ENCODE data around the gene ADCY1. TPM values are rescaled to one million over a fixed set of nuclear protein-coding genes. Genes with fewer than 3 reads are reported as not detected.
A peak's percentile ranks its signal among the peaks of the same experiment; 100 is the strongest.

ADCY1 gene
- total and polyA plus RNA-seq, 3 donors from 2014 or later: 6.6 to 14.1 (median 13.7) TPM

- no peaks in the 10 kb centered on the region for H3K4me1 ChIP-seq
- intact Hi-C loops (cut with DNase I; ENCODE audit: low total_unique reads): no loop called here
- no peaks in the 10 kb centered on the region for H3K36me3 ChIP-seq (ENCODE audit: low read depth, missing control alignments)
- 87 to 89% methylated on average over 6 of the region's 6 CpGs for WGBS, 2 donors
- H3K4me3 ChIP-seq: no peak overlapping the region
- peak; percentile 10 for DNase-seq
- no peaks in the 10 kb centered on the region for H3K27me3 ChIP-seq
- H3K27ac ChIP-seq: no peak overlapping the region
- H3K9me3 ChIP-seq: no peaks in the 10 kb centered on the region
- TF ChIP-seq CTCF (IDR thresholded peaks at IDR 0.05) (no peak), POLR2A (IDR thresholded peaks at IDR 0.05) (no peak)
Observed at GRCh38 chr7:45662018-45662417, 87.8 kb downstream of the ADCY1 start.

- peak; percentile 6 for DNase-seq
- no peak overlapping the region for H3K27ac ChIP-seq
- H3K9me3 ChIP-seq: no peaks in the 10 kb centered on the region
- TF ChIP-seq POLR2A (IDR thresholded peaks at IDR 0.05): no peak
- no peak for TF ChIP-seq CTCF (IDR thresholded peaks at IDR 0.05)
- 80 to 83% methylated on average over 14 to 15 of the region's 15 CpGs for WGBS, 2 donors
- H3K36me3 ChIP-seq (ENCODE audit: low read depth, missing control alignments): no peaks in the 10 kb centered on the region
- intact Hi-C loops (cut with DNase I; ENCODE audit: low total_unique reads): no loop called here
- H3K4me1 ChIP-seq: no peaks in the 10 kb centered on the region
- H3K4me3 ChIP-seq: no peak overlapping the region
- H3K27me3 ChIP-seq: no peaks in the 10 kb centered on the region
Observed at GRCh38 chr7:45662540-45663166, 88.5 kb downstream of the ADCY1 start.

GRCh38 chr7:45663167-45663921, 89.2 kb downstream of the ADCY1 start:
- intact Hi-C loops (cut with DNase I; ENCODE audit: low total_unique reads): no loop called here
- TF ChIP-seq CTCF (IDR thresholded peaks at IDR 0.05) (peak in 1 of 3 experiments; percentile 34), POLR2A (IDR thresholded peaks at IDR 0.05) (no peak)
- H3K36me3 ChIP-seq (ENCODE audit: low read depth, missing control alignments): no peaks in the 10 kb centered on the region

GRCh38 chr7:45663965-45664633, 89.9 kb downstream of the ADCY1 start:
- intact Hi-C loops (cut with DNase I; ENCODE audit: low total_unique reads): no loop called here
- Histone ChIP-seq H3K27ac (no peak overlapping the region), H3K4me1 (no peaks in the 10 kb centered on the region), H3K36me3 (ENCODE audit: low read depth, missing control alignments) (no peaks in the 10 kb centered on the region), H3K27me3 (no peaks in the 10 kb centered on the region), H3K4me3 (no peak overlapping the region), H3K9me3 (no peaks in the 10 kb centered on the region)
- TF ChIP-seq CTCF (IDR thresholded peaks at IDR 0.05) (no peak), POLR2A (IDR thresholded peaks at IDR 0.05) (no peak)
- WGBS, 2 donors: 75 to 86% methylated on average over 9 of the region's 9 CpGs
- peak; percentile 8 for DNase-seq

More at GRCh38 chr7:45663167-45663921, 89.2 kb downstream of the ADCY1 start:
- no peaks in the 10 kb centered on the region for H3K4me1 ChIP-seq
- no peaks in the 10 kb centered on the region for H3K9me3 ChIP-seq
- no peaks in the 10 kb centered on the region for H3K27me3 ChIP-seq
- WGBS, 2 donors: 84 to 89% methylated on average over 13 to 20 of the region's 20 CpGs
- H3K27ac ChIP-seq: no peak overlapping the region
- no peak overlapping the region for H3K4me3 ChIP-seq
- peak; percentile 16 for DNase-seq
